ENCODE measurements around the gene SEMA4B.
A peak's percentile ranks its signal among the peaks of the same experiment; 100 is the strongest.
"Not testable (repeated sequence)": the region's sequence is repeated elsewhere in the genome, so short reads cannot be mapped to it uniquely, and the experiment has no call there.

The SEMA4B gene, protein sequence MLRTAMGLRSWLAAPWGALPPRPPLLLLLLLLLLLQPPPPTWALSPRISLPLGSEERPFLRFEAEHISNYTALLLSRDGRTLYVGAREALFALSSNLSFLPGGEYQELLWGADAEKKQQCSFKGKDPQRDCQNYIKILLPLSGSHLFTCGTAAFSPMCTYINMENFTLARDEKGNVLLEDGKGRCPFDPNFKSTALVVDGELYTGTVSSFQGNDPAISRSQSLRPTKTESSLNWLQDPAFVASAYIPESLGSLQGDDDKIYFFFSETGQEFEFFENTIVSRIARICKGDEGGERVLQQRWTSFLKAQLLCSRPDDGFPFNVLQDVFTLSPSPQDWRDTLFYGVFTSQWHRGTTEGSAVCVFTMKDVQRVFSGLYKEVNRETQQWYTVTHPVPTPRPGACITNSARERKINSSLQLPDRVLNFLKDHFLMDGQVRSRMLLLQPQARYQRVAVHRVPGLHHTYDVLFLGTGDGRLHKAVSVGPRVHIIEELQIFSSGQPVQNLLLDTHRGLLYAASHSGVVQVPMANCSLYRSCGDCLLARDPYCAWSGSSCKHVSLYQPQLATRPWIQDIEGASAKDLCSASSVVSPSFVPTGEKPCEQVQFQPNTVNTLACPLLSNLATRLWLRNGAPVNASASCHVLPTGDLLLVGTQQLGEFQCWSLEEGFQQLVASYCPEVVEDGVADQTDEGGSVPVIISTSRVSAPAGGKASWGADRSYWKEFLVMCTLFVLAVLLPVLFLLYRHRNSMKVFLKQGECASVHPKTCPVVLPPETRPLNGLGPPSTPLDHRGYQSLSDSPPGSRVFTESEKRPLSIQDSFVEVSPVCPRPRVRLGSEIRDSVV

DNA sequence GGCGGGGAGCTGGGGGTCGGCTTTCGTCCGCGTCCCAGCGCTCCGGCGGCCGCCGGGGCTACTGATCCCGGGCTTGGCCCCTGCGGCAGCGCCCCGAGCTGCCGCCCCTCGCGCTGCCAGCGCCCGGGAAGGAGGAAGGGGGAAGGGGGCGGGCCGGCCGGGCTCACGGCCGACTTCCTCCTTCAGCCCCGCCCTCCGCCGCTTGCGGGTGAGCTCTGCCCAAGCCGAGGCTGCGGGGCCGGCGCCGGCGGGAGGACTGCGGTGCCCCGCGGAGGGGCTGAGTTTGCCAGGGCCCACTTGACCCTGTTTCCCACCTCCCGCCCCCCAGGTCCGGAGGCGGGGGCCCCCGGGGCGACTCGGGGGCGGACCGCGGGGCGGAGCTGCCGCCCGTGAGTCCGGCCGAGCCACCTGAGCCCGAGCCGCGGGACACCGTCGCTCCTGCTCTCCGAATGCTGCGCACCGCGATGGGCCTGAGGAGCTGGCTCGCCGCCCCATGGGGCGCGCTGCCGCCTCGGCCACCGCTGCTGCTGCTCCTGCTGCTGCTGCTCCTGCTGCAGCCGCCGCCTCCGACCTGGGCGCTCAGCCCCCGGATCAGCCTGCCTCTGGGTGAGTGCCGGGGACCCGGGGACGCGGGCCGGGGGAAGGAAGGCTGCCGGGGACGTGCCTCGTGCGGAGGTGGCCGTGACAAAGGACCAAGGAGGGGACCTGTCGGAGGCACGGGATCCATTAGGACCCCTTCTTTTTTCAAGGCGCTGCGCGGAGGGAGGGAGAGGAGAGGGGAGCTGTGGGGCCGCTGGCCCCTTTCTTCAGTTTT, at the start of gene SEMA4B:
Gene SEMA4B (plus strand): TSS at position 201 of the 814 bp plus-strand sequence. CDS start 249 bp downstream, at position 450.
- peak; percentile 69 for DNase-seq

GRCh38 chr15:90151989-90152645, 49.0 kb upstream of the SEMA4B start:
- no peak for DNase-seq

GRCh38 chr15:90153658-90154057, 47.5 kb upstream of the SEMA4B start:
- DNase-seq = no peak

DNA sequence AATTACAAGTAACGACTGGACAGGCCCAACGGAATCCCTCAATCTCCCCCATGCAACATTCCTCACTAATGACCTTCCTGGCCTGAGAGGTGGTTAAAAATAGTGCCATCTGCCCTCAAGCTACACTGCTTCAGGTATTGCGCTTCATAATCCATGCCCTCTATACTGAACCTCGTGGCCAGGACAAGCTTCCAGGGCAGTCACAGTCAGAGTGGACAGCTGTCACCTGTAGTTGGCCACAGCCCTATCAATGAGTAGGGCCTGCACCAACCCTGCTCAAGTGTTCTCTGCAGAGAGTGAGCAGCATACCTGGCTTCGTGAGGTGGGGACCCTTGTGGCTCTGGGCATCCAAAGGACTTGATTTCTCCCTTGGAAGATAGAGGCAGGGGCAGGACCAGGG, 46.9 kb upstream of the SEMA4B start:
- DNase-seq = no peak

DNA sequence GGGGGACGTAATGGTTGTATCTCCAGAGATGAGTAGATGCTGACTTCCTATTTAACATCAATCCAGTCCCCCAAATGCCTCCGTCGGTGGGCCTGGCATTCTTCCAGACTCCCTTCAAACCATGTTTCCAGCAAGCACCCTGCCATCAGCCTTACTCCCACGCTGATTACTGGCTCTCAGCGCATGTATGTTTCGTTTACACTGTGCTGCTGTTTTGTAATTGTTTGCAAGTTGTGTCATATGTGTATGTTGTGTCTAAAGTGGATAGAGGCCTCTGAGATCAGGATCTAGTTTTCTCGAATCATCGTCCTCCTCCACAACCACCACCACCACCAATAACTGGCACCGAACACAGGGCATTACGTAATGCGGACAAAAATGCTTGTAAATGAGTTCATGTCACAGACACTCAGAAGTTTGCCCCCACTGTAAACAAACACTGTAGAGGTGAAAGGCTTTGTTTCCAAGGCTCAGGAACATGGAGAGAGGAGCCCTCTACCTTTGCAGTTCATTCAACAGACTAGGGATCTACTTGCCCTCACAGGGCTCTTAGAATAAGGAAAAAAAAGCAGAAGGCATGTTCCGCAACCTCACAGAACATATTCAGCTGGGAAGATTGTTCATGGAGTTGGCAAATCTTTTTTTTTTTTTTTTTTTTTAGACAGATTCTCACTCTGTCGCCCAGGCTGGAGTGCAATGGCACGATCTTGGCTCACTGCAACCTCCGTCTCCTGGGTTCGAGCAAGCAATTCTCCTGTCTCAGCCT, 46.1 kb upstream of the SEMA4B start:
- no peak for DNase-seq

- no peak for DNase-seq
Measured at GRCh38 chr15:90159213-90159612, 41.9 kb upstream of the SEMA4B start.

- DNase-seq = no peak
Measured at GRCh38 chr15:90160781-90161727, 40.1 kb upstream of the SEMA4B start.

- DNase-seq = peak; percentile 24
Measured at GRCh38 chr15:90161950-90162361, 39.2 kb upstream of the SEMA4B start.

DNA sequence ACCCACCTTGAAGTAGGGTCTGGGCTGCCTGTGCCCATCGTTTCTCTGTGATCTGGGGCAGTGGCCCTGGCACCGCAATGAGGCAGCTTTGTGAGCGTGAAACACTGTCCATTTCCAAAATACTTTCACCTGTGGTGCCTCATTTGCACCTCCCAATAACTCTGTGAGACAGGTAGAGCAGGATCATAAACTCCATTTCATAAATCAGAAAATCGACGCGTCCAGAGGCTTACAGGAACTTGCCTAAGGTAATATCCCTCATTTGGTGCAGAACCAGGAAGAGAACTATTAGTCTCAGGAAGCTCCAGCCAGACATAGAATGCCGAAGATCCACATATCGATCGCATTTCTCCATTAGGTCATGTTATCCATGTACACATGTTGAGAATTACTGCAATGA, 38.2 kb upstream of the SEMA4B start:
- DNase-seq = no peak

- not testable (repeated sequence) for DNase-seq
Measured at GRCh38 chr15:90164239-90164638, 36.9 kb upstream of the SEMA4B start.

DNA sequence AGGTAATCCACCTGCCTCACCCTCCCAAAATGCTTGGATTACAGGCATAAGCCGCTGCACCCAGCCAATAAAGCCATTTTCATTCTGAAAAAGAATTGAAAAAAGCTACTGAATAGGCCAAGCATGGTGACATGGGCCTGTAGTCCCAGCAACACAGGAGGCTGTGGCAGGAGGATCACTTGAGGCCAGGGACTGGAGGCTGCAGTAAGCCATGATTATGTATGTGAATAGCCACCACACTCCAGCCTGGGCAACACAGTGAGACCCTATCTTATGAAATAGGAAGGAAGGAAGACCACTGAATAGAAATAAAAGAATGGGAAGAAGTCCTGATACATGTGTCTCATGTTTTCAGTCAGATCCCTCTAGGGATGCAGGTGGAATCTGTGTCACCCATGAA, 36.0 kb upstream of the SEMA4B start:
- no peak for DNase-seq

GRCh38 chr15:90165659-90166489, 35.3 kb upstream of the SEMA4B start:
- peak; percentile 62 for DNase-seq

DNA sequence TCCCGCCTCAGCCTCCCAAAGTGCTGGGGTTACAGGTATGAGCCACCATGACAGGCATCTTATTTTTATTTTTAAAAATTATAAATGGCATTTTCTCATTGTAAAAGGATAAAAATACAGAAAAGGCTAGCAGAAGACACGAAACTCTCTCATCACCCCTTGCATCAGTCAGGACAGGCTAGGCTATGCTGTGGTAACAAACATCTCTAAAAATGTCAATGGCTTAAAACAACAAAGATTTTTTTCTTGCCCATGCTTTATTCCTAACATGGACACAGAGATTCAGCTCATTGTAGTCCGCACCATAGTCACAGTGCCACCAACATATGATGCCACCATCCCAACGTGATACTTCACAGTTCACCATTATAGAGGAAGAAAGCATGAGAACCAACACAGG, 34.0 kb upstream of the SEMA4B start:
- no peak for DNase-seq

GRCh38 chr15:90171623-90172022, 29.5 kb upstream of the SEMA4B start:
- no peak for DNase-seq

DNA sequence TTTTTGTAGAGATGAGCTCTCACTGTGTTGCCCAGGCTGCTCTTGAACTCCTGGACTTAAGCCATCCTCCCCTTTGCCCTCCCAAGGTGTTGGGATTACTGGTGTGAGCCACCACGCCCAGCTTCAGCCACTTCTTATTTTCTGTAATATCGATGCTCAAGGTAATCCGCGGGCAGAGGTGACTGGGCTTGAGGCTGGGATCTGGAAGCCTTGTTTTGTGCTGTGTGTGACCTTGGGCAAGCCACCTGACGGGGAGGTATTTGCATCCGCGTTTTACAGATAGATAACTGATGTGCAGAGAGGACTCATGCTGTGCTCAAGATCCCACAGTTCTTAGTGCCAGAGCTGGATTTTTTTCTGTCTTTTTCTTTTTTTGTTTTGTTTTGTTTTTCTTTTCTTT, 27.8 kb upstream of the SEMA4B start:
- DNase-seq = no peak

- no peak for DNase-seq
Measured at GRCh38 chr15:90174140-90174875, 26.8 kb upstream of the SEMA4B start.

GRCh38 chr15:90177012-90177411, 24.1 kb upstream of the SEMA4B start:
- no peak for DNase-seq

GRCh38 chr15:90178468-90179435, 22.4 kb upstream of the SEMA4B start:
- DNase-seq = no peak

All from CD4-positive, alpha-beta T cell treated with Interferon gamma for 1 hour (primary cell).